Kidney epithelial cell (primary cell): ENCODE measurements around the gene GDPD5. TPM values are rescaled to one million over a fixed set of nuclear protein-coding genes. Genes with fewer than 3 reads are reported as not detected.

ENCODE experiments used
- DNase-seq: peaks from one replicate; pipeline ENCODE4 v3.0.0-alpha.2; 2010; ENCODE audit warnings: low read depth
- H3K27me3 ChIP-seq: 2 replicates; pipeline ENCODE4 v1.6.0; 2011; ENCODE audit warnings: low read length; ENCODE audit not compliant: control insufficient read depth, insufficient read depth
- H3K36me3 ChIP-seq: 2 replicates; pipeline ENCODE4 v1.5.1; 2011; ENCODE audit warnings: low read length; ENCODE audit not compliant: control insufficient read depth, insufficient read depth
- H3K4me3 ChIP-seq: 2 replicates; pipeline ENCODE4 v1.5.1; 2011; ENCODE audit warnings: low read depth, mild to moderate bottlenecking, control low read depth, low read length
- total RNA-seq: library from RNA; depleted of rRNA; stranded (reverse); fragments of >200 nt; gene quantifications from 2 replicates; pipeline ENCODE4 v1.2.3, GENCODE V29; 2015
- TF ChIP-seq, protein P1 (sequence below): IDR thresholded peaks from 2 replicates; pipeline ENCODE4 v1.5.1; 2011; ENCODE audit warnings: mild to moderate bottlenecking, moderate library complexity, low read length, control low read depth, inconsistent platforms; ENCODE audit not compliant: insufficient read depth, poor library complexity, severe bottlenecking

Gene GDPD5
- total RNA-seq, 1 donor from 2014 or later: 12.7 TPM

DNA sequence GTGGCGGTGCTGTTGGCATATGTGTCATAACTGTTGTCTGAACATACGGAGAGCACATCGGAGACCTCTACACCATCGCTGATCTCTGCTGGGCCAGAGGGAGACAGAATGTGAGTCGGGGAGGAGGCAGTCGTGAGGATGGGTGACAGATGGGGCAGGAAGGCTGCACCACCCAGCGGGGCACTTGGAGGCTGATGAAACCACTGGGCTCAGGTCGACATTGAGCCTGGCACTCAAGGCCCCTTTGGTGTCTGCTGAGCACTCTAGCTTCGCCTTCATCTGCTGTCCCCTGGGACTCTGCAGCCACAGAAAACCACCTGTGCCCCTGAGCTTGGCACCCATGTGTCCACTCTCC is 90.2 kb downstream of the GDPD5 start:
- DNase-seq: no peak
- H3K4me3 ChIP-seq: no peak overlapping the region
- TF ChIP-seq, protein P1, sequence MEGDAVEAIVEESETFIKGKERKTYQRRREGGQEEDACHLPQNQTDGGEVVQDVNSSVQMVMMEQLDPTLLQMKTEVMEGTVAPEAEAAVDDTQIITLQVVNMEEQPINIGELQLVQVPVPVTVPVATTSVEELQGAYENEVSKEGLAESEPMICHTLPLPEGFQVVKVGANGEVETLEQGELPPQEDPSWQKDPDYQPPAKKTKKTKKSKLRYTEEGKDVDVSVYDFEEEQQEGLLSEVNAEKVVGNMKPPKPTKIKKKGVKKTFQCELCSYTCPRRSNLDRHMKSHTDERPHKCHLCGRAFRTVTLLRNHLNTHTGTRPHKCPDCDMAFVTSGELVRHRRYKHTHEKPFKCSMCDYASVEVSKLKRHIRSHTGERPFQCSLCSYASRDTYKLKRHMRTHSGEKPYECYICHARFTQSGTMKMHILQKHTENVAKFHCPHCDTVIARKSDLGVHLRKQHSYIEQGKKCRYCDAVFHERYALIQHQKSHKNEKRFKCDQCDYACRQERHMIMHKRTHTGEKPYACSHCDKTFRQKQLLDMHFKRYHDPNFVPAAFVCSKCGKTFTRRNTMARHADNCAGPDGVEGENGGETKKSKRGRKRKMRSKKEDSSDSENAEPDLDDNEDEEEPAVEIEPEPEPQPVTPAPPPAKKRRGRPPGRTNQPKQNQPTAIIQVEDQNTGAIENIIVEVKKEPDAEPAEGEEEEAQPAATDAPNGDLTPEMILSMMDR: no peak
- no peaks in the 10 kb centered on the region for H3K36me3 ChIP-seq
- peaks cover 33% of the 10 kb centered on the region for H3K27me3 ChIP-seq

DNA sequence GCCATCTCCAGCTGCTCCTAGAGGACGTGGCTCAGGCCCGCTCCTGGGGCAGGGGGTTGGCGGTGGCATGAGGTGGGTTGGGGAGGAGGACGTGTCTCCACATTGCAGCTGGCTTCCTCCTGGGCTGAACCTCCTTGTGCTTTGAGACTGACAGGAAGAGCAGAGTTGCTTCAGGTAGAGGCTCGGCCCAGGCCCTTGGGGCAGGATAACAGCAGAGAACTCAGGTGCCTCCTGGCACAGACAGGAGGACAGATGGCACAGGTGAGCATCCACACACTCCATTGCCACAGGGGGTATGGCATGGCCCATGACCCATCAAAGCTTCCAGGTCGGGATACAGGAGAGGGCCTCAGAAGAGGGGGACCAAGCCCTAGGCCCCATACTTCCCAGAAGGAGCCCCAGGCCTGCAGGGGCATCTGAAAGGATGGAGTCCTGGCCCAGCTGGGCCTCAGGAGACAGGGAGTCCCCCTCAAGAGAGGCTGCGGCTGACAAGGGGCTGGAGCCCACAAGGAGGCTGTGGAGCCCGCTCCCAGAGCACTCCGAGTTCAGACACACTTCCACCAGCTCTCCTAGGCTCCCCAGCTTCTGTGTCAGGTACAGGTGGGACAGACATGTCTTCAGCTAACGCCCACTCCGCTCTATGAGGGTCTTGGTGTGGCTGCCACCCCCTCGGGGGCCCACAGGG is 90.7 kb downstream of the GDPD5 start:
- Histone ChIP-seq H3K4me3 (no peak overlapping the region), H3K36me3 (no peaks in the 10 kb centered on the region), H3K27me3 (peaks cover 36% of the 10 kb centered on the region)
- no peak for DNase-seq
- TF ChIP-seq, protein P1: no peak

DNA sequence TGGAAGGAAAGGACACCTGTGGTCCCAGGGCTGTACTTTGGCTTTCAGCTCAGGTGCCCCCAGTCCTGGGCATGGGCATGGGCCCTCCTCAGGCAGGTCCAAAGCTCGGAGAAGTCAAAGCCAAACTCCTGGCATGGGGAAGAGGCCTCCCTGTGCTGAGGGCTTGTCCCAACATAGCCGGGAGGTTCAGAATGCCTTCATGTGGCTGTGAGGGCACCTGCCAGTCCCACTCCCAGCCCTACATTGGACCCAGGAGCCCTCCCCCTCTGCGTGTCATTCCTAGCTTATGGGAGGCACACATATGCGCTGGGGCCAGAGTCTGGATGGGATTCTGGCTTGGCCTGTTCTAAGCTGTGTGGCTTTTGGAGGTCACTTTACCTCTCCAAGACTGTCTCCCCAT is 91.7 kb downstream of the GDPD5 start:
- peaks cover 43% of the 10 kb centered on the region for H3K27me3 ChIP-seq
- DNase-seq: no peak
- TF ChIP-seq, protein P1: no peak
- H3K4me3 ChIP-seq: no peak overlapping the region
- H3K36me3 ChIP-seq: no peaks in the 10 kb centered on the region

- Histone ChIP-seq H3K27me3 (peaks cover 49% of the 10 kb centered on the region), H3K4me3 (no peak overlapping the region), H3K36me3 (no peaks in the 10 kb centered on the region)
- DNase-seq: no peak
- TF ChIP-seq, protein P1: no peak
Measured at GRCh38 chr11:75433443-75433842, 92.3 kb downstream of the GDPD5 start.

GRCh38 chr11:75432911-75433321 is 92.8 kb downstream of the GDPD5 start, which contains the start of gene KLHL35:
KLHL35 (minus strand) TSS chr11:75433203; CDS start chr11:75430629, 2,574 bp downstream.
- Histone ChIP-seq H3K36me3 (no peaks in the 10 kb centered on the region), H3K4me3 (no peak within 1 kb of the TSS), H3K27me3 (peaks cover 51% of the 10 kb centered on the region)
- no peak for DNase-seq
- TF ChIP-seq, protein P1: no peak
